WTC11 (cell line): ENCODE results near the gene RGS2. TPM values are rescaled to one million over a fixed set of nuclear protein-coding genes. Genes with fewer than 3 reads are reported as not detected.

Experiments used
- ATAC-seq: fragments of 200-7000 bp; cut with Tn5 transposase; 2 replicates; pipeline ENCODE4 v1.10.0; 2021; ENCODE audit warnings: mild to moderate bottlenecking, moderate library complexity
- CTCF ChIA-PET: fragments of 300-600 bp; sonication (Branson Sonifier 250); formaldehyde crosslinking; loops from one replicate; lab custom pipeline; 2021; ENCODE audit warnings: antibody characterized with exemption; lab: Charles Lee
- POLR2A ChIA-PET: fragments of 350-600 bp; sonication (Branson Sonifier 250); formaldehyde crosslinking; loops from one replicate; lab custom pipeline; 2021; ENCODE audit warnings: antibody characterized with exemption; lab: Charles Lee
- DNase-seq: peaks from one replicate; pipeline ENCODE4 v3.0.0; 2021; ENCODE audit warnings: low spot score
- H3K27ac Mint-ChIP-seq: 2 replicates; pipeline ENCODE4 v1.8.0; 2021; ENCODE audit warnings: mixed read lengths
- H3K27me3 Mint-ChIP-seq: 2 replicates; pipeline ENCODE4 v1.8.0; 2021; ENCODE audit warnings: low read depth, mild to moderate bottlenecking, moderate library complexity, mixed read lengths
- H3K36me3 Mint-ChIP-seq: 2 replicates; pipeline ENCODE4 v1.8.0; 2021; ENCODE audit warnings: mixed read lengths
- H3K4me1 Mint-ChIP-seq: 2 replicates; pipeline ENCODE4 v1.8.0; 2022; ENCODE audit warnings: mixed read lengths
- H3K4me3 Mint-ChIP-seq: 2 replicates; pipeline ENCODE4 v1.8.0; 2021; ENCODE audit warnings: mild to moderate bottlenecking, moderate library complexity, mixed read lengths
- H3K9me3 Mint-ChIP-seq: 2 replicates; pipeline ENCODE4 v1.8.0; 2021; ENCODE audit warnings: mixed read lengths
- ATF1 ChIP-seq: sonication (generic); formaldehyde crosslinking; IDR thresholded peaks from 2 replicates; pipeline ENCODE4 v1.8.1; 2023; ENCODE audit warnings: mild to moderate bottlenecking, moderate library complexity, missing genetic modification reagents
- E2F5 ChIP-seq: sonication (generic); formaldehyde crosslinking; IDR thresholded peaks from 2 replicates; pipeline ENCODE4 v1.8.1; 2022; ENCODE audit warnings: mild to moderate bottlenecking, moderate library complexity, missing genetic modification reagents
- NFYB ChIP-seq: sonication (generic); formaldehyde crosslinking; conservative IDR thresholded peaks from 2 replicates; pipeline ENCODE4 v1.8.0; 2022; ENCODE audit warnings: low read depth, missing genetic modification reagents
- TEAD1 ChIP-seq: sonication (generic); formaldehyde crosslinking; IDR thresholded peaks from 2 replicates; pipeline ENCODE4 v1.8.0; 2022; ENCODE audit warnings: mild to moderate bottlenecking, missing genetic modification reagents
- TP53 ChIP-seq: sonication (generic); formaldehyde crosslinking; IDR thresholded peaks from 2 replicates; pipeline ENCODE4 v1.8.1; 2023; ENCODE audit warnings: mild to moderate bottlenecking, missing genetic modification reagents
- ZNF263 ChIP-seq: sonication (generic); formaldehyde crosslinking; IDR thresholded peaks from 2 replicates; pipeline ENCODE4 v1.8.1; 2022; ENCODE audit warnings: low read depth, mild to moderate bottlenecking, moderate library complexity, missing genetic modification reagents
- total RNA-seq: library from RNA; stranded (reverse); gene quantifications from 3 replicates; pipeline ENCODE4 v1.2.3, GENCODE V29; 2021
- TF ChIP-seq, protein P1 (sequence below): sonication (generic); formaldehyde crosslinking; IDR thresholded peaks from 2 replicates; pipeline ENCODE4 v1.8.1; 2022; ENCODE audit warnings: low read depth, missing genetic modification reagents, borderline replicate concordance
- TF ChIP-seq, protein P2 (sequence below): sonication (generic); formaldehyde crosslinking; IDR thresholded peaks from 2 replicates; pipeline ENCODE4 v1.8.1; 2022; ENCODE audit warnings: mild to moderate bottlenecking, missing genetic modification reagents, moderate library complexity, borderline replicate concordance
- TF ChIP-seq, protein P3 (sequence below): sonication (generic); formaldehyde crosslinking; IDR thresholded peaks from 2 replicates; pipeline ENCODE4 v1.8.0; 2023; ENCODE audit warnings: missing genetic modification reagents, mild to moderate bottlenecking, borderline replicate concordance
- TF ChIP-seq, protein P4 (sequence below): fragments of 250-450 bp; sonication (Bioruptor Pico); conservative IDR thresholded peaks from 2 replicates; pipeline ENCODE4 v1.9.0; 2021; ENCODE audit warnings: mild to moderate bottlenecking

Gene RGS2
- total RNA-seq, 1 experiment from 2014 or later: 13.1 TPM

DNA sequence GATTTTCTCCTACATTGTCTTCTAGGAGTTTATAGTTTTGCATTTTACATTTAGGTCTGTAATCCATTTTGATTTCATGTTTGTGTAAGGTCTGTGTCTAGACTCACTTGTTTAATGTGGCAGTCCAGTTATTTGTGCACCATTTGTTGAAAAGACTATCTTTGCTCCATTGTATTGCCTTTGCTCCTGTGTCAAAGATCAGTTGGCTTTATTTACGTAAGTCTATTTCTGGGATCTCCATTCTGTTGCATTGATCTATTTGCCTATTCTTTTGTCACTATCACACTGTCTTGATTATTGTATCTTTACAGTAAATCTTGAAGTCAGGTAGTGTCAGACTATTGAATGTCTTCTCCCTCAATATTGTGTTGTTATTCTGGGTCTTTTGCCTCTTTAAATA, 49.7 kb upstream of the RGS2 start (continued):
- TF ChIP-seq, protein P1, sequence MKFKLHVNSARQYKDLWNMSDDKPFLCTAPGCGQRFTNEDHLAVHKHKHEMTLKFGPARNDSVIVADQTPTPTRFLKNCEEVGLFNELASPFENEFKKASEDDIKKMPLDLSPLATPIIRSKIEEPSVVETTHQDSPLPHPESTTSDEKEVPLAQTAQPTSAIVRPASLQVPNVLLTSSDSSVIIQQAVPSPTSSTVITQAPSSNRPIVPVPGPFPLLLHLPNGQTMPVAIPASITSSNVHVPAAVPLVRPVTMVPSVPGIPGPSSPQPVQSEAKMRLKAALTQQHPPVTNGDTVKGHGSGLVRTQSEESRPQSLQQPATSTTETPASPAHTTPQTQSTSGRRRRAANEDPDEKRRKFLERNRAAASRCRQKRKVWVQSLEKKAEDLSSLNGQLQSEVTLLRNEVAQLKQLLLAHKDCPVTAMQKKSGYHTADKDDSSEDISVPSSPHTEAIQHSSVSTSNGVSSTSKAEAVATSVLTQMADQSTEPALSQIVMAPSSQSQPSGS: no peak
- no peak for TF ChIP-seq E2F5 (CRISPR knock-in tag)

GRCh38 chr1:192762265-192762664, 46.6 kb upstream of the RGS2 start:
- Mint-ChIP-seq H3K4me3 (no peak overlapping the region), H3K9me3 (peaks cover 15% of the 10 kb centered on the region), H3K27me3 (no peaks in the 10 kb centered on the region), H3K27ac (no peak overlapping the region), H3K36me3 (peaks cover 7% of the 10 kb centered on the region; the same call in 1 of the 2 replicates), H3K4me1 (peaks cover 13% of the 10 kb centered on the region)
- DNase-seq (no peak), ATAC-seq (no peak)
- no peak for TF ChIP-seq TP53 (CRISPR knock-in tag)
- ChIA-PET CTCF (interaction anchor here (0.7 kb wide), 1 partner anchor 1537 kb away, joined by 3 read pairs; no protein-coding TSS in a partner anchor), POLR2A (no interaction called here)

- Mint-ChIP-seq H3K4me1 (peaks cover 14% of the 10 kb centered on the region), H3K36me3 (peaks cover 7% of the 10 kb centered on the region; the same call in 1 of the 2 replicates), H3K27ac (no peak overlapping the region), H3K27me3 (no peaks in the 10 kb centered on the region), H3K9me3 (peaks cover 10% of the 10 kb centered on the region), H3K4me3 (no peak overlapping the region)
- ATAC-seq (no peak), DNase-seq (no peak)
- TF ChIP-seq, protein P2, sequence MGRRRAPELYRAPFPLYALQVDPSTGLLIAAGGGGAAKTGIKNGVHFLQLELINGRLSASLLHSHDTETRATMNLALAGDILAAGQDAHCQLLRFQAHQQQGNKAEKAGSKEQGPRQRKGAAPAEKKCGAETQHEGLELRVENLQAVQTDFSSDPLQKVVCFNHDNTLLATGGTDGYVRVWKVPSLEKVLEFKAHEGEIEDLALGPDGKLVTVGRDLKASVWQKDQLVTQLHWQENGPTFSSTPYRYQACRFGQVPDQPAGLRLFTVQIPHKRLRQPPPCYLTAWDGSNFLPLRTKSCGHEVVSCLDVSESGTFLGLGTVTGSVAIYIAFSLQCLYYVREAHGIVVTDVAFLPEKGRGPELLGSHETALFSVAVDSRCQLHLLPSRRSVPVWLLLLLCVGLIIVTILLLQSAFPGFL (CRISPR knock-in tag): no peak
- ChIA-PET POLR2A (no interaction called here), CTCF (no interaction called here)
Measured at GRCh38 chr1:192763243-192763642, 45.6 kb upstream of the RGS2 start.

DNA sequence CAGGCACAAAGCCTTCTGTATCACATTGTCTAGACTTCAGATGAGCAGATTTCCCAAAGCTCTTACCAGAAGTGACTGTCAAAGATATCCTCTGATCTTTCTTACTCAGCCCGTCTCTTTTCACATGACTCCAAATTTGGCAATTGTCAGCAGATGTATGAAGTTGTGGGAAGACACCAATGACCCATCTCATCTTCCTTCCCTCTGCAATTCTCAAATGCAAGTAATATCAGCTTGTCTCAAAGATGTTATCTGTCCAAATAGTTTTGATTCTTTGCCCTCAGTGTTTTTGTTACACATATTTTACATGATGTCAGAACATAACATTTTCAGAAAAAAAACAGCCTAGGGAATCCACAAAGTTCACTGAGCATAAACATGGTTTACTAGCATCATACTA, 45.1 kb upstream of the RGS2 start:
- Mint-ChIP-seq H3K27me3 (no peaks in the 10 kb centered on the region), H3K9me3 (peaks cover 6% of the 10 kb centered on the region), H3K36me3 (peaks cover 4% of the 10 kb centered on the region; the same call in 1 of the 2 replicates), H3K27ac (no peak overlapping the region), H3K4me3 (no peak overlapping the region), H3K4me1 (peaks cover 14% of the 10 kb centered on the region)
- DNase-seq (no peak), ATAC-seq (no peak)
- ChIA-PET CTCF (no interaction called here), POLR2A (no interaction called here)
- TF ChIP-seq TP53 (CRISPR knock-in tag) (no peak), NFYB (CRISPR knock-in tag) (no peak), ATF1 (CRISPR knock-in tag) (no peak), TEAD1 (no peak), ZNF263 (CRISPR knock-in tag) (no peak)
- TF ChIP-seq, protein P3, sequence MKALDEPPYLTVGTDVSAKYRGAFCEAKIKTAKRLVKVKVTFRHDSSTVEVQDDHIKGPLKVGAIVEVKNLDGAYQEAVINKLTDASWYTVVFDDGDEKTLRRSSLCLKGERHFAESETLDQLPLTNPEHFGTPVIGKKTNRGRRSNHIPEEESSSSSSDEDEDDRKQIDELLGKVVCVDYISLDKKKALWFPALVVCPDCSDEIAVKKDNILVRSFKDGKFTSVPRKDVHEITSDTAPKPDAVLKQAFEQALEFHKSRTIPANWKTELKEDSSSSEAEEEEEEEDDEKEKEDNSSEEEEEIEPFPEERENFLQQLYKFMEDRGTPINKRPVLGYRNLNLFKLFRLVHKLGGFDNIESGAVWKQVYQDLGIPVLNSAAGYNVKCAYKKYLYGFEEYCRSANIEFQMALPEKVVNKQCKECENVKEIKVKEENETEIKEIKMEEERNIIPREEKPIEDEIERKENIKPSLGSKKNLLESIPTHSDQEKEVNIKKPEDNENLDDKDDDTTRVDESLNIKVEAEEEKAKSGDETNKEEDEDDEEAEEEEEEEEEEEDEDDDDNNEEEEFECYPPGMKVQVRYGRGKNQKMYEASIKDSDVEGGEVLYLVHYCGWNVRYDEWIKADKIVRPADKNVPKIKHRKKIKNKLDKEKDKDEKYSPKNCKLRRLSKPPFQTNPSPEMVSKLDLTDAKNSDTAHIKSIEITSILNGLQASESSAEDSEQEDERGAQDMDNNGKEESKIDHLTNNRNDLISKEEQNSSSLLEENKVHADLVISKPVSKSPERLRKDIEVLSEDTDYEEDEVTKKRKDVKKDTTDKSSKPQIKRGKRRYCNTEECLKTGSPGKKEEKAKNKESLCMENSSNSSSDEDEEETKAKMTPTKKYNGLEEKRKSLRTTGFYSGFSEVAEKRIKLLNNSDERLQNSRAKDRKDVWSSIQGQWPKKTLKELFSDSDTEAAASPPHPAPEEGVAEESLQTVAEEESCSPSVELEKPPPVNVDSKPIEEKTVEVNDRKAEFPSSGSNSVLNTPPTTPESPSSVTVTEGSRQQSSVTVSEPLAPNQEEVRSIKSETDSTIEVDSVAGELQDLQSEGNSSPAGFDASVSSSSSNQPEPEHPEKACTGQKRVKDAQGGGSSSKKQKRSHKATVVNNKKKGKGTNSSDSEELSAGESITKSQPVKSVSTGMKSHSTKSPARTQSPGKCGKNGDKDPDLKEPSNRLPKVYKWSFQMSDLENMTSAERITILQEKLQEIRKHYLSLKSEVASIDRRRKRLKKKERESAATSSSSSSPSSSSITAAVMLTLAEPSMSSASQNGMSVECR (CRISPR knock-in tag): no peak
- TF ChIP-seq, protein P4, sequence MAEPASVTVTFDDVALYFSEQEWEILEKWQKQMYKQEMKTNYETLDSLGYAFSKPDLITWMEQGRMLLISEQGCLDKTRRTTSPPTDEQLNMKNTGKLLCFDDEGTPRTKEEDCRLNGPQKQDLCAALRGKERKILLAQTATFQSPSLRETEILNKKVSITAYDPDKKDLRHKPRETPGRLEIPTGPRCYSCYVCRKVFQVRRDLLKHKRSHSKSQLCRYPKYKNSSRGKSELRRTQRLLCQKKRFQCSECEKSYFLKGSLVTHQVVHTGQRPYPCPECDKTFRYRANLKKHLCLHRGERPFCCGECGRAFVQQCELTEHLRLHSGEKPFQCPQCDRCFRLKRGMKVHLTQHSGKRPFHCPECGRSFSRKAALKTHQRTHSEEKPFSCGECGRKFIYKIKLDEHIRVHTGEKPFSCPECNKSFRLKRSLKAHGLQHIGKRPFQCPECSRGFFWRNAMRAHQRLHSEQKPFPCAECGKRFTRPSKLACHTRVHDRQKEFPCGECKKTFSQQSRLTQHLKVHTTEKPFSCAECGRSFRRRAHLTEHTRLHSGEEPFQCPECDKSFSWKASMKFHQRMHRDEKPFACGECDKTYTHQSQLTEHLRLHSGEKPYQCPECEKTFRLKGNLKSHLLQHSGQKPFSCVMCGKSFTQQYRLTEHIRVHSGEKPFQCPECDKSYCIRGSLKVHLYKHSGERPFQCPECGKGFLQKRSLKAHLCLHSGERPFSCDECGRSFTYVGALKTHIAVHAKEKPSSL: no peak
